Activated T-cell treated with anti-CD3 and anti-CD28 coated beads, Interleukin-2, amount 50 U/mL, for 24 hours (primary cell): ENCODE results near the gene SF1.
A peak's percentile ranks its signal among the peaks of the same experiment; 100 is the strongest.

ENCODE experiments used
- DNase-seq: peaks from one replicate; pipeline ENCODE4 v3.0.0-alpha.2; 2020
- H3K27ac Mint-ChIP-seq: 2 replicates; pipeline ENCODE4 v1.8.0; 2020; ENCODE audit warnings: mild to moderate bottlenecking, mixed read lengths
- H3K27me3 Mint-ChIP-seq: 2 replicates; pipeline ENCODE4 v1.8.0; 2020; ENCODE audit warnings: mixed read lengths
- H3K36me3 Mint-ChIP-seq: 2 replicates; pipeline ENCODE4 v1.8.0; 2020; ENCODE audit warnings: low read depth, mixed read lengths
- H3K4me1 Mint-ChIP-seq: 2 replicates; pipeline ENCODE4 v1.8.0; 2020; ENCODE audit warnings: low read depth, mixed read lengths
- H3K4me3 Mint-ChIP-seq: 2 replicates; pipeline ENCODE4 v1.8.0; 2020; ENCODE audit warnings: mild to moderate bottlenecking, moderate library complexity, mixed read lengths
- H3K9me3 Mint-ChIP-seq: 2 replicates; pipeline ENCODE4 v1.8.0; 2020; ENCODE audit warnings: mixed read lengths

The SF1 gene

DNA sequence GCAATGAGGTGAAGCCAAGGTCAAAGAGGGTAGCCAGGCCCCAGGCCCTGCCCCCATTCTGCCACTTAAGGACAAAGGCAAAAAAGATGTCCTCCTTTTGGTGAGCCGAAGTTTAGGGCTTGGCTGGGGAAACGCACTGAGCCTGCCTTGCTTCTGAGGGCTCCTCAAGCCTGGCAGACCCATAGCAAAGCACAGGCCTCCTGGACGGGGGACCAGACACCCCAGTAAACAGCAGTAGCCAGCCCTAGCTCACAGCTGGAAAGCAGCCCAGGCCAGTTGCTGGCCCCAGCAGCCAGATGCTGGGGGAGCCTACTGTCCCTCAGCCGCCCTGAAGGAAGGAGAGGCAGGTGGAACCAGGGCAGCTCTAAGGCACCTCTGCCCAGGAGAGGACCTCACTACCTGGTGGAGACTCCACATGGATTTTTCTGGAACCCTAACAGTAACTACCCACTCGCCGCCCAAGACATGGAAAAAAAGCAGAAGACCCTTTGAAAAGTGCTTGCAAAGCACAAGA is 14.8 kb downstream of the SF1 start:
- Mint-ChIP-seq H3K27ac (peak overlapping the region; percentile 90), H3K4me3 (peak overlapping the region; percentile 58), H3K27me3 (no peaks in the 10 kb centered on the region), H3K4me1 (peaks cover 84% of the 10 kb centered on the region), H3K9me3 (no peaks in the 10 kb centered on the region), H3K36me3 (peaks cover 78% of the 10 kb centered on the region)
- DNase-seq: peak; percentile 55

- no peak for DNase-seq
- peak overlapping the region; percentile 90 for H3K27ac Mint-ChIP-seq
- H3K4me3 Mint-ChIP-seq: no peak overlapping the region
- H3K36me3 Mint-ChIP-seq: peaks cover 71% of the 10 kb centered on the region
- no peaks in the 10 kb centered on the region for H3K9me3 Mint-ChIP-seq
- H3K27me3 Mint-ChIP-seq: no peaks in the 10 kb centered on the region
- peaks cover 77% of the 10 kb centered on the region for H3K4me1 Mint-ChIP-seq
Observed at GRCh38 chr11:64762674-64763525, 15.4 kb downstream of the SF1 start.

DNA sequence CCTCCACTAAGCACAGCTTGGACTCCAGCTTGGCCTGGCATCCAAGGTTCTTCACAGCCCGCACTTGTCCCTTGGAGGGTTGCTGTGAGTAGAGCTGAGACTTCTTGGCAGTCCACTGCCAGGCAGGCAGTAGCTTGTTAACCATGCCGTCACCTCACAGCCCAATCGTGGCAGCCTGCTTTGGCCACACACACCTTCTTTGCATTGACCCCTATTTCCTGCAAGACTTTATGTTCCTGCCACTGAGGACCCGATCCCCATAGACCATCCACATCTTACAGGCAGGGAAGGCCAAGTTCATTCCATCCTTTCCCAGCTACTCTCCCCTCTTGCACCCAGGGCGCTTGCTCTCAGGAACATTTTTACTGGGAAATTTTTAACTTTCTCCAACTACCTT is 16.1 kb downstream of the SF1 start:
- Mint-ChIP-seq H3K27me3 (no peaks in the 10 kb centered on the region), H3K36me3 (peaks cover 67% of the 10 kb centered on the region), H3K4me1 (peaks cover 71% of the 10 kb centered on the region), H3K27ac (peak overlapping the region; percentile 90), H3K9me3 (no peaks in the 10 kb centered on the region), H3K4me3 (no peak overlapping the region)
- DNase-seq: peak; percentile 48

DNA sequence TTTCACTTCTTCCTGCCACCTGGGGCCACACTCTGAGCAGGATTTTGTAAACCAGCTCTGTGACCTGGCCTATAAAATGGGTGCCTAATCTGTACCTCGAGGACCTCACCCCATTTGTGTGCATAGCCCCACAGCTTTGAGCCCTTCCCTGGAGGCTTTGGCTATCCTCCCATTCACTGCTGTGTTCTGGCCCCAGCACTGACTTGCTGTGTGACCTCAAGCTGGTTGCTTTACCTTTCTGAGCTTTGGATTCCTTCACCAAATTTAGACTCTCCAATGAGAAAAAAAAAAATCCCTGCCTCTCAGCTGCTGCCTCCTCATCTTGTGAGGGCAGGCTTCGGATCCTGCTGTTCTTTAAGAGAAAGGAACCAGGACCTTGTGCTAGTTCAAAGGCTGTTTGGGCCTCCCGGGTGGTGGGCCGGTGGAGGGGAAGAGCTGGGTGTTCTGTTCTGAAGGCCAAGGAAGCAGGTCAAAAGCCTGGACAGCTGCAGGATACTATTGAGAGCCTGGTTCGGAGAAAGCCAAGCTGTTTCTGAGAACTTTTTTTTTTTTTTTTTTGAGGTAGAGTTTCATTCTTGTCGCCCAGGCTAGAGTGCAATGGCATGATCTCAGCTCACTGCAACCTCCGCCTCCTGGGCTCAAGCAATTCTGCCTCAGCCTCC is 17.5 kb downstream of the SF1 start:
- no peaks in the 10 kb centered on the region for H3K9me3 Mint-ChIP-seq
- no peak overlapping the region for H3K4me3 Mint-ChIP-seq
- H3K4me1 Mint-ChIP-seq: peaks cover 60% of the 10 kb centered on the region
- DNase-seq: no peak
- H3K27me3 Mint-ChIP-seq: no peaks in the 10 kb centered on the region
- peaks cover 58% of the 10 kb centered on the region for H3K36me3 Mint-ChIP-seq
- peak overlapping the region; percentile 90 for H3K27ac Mint-ChIP-seq

GRCh38 chr11:64759722-64760719 is 18.3 kb downstream of the SF1 start, which contains the start of gene PYGM:
TSS of gene PYGM (minus strand) at chr11:64759974. CDS start at chr11:64759898, 76 bp downstream.
- Mint-ChIP-seq H3K9me3 (no peaks in the 10 kb centered on the region), H3K4me3 (peak within 1 kb of the TSS; percentile 13), H3K4me1 (peaks cover 53% of the 10 kb centered on the region), H3K36me3 (peaks cover 50% of the 10 kb centered on the region), H3K27ac (peak within 1 kb of the TSS; percentile 90), H3K27me3 (no peaks in the 10 kb centered on the region)
- DNase-seq: no peak

GRCh38 chr11:64759131-64759721 is 19.1 kb downstream of the SF1 start:
- no peaks in the 10 kb centered on the region for H3K27me3 Mint-ChIP-seq
- no peaks in the 10 kb centered on the region for H3K9me3 Mint-ChIP-seq
- peak overlapping the region; percentile 90 for H3K27ac Mint-ChIP-seq
- H3K36me3 Mint-ChIP-seq: peaks cover 42% of the 10 kb centered on the region
- H3K4me3 Mint-ChIP-seq: no peak overlapping the region
- H3K4me1 Mint-ChIP-seq: peaks cover 45% of the 10 kb centered on the region
- no peak for DNase-seq

- H3K27ac Mint-ChIP-seq: no peak overlapping the region
- peaks cover 38% of the 10 kb centered on the region for H3K4me1 Mint-ChIP-seq
- peaks cover 39% of the 10 kb centered on the region for H3K36me3 Mint-ChIP-seq
- H3K27me3 Mint-ChIP-seq: no peaks in the 10 kb centered on the region
- H3K9me3 Mint-ChIP-seq: no peaks in the 10 kb centered on the region
- DNase-seq: no peak
- H3K4me3 Mint-ChIP-seq: no peak overlapping the region
Observed at GRCh38 chr11:64758330-64759079, 19.8 kb downstream of the SF1 start.

GRCh38 chr11:64757549-64758329 is 20.6 kb downstream of the SF1 start:
- Mint-ChIP-seq H3K9me3 (no peaks in the 10 kb centered on the region), H3K4me3 (no peak overlapping the region), H3K27ac (peak overlapping the region; percentile 63), H3K27me3 (no peaks in the 10 kb centered on the region), H3K4me1 (peaks cover 32% of the 10 kb centered on the region), H3K36me3 (peaks cover 39% of the 10 kb centered on the region)
- no peak for DNase-seq

- H3K4me1 Mint-ChIP-seq: peaks cover 21% of the 10 kb centered on the region
Observed at GRCh38 chr11:64755681-64756361, 22.5 kb downstream of the SF1 start.

DNA sequence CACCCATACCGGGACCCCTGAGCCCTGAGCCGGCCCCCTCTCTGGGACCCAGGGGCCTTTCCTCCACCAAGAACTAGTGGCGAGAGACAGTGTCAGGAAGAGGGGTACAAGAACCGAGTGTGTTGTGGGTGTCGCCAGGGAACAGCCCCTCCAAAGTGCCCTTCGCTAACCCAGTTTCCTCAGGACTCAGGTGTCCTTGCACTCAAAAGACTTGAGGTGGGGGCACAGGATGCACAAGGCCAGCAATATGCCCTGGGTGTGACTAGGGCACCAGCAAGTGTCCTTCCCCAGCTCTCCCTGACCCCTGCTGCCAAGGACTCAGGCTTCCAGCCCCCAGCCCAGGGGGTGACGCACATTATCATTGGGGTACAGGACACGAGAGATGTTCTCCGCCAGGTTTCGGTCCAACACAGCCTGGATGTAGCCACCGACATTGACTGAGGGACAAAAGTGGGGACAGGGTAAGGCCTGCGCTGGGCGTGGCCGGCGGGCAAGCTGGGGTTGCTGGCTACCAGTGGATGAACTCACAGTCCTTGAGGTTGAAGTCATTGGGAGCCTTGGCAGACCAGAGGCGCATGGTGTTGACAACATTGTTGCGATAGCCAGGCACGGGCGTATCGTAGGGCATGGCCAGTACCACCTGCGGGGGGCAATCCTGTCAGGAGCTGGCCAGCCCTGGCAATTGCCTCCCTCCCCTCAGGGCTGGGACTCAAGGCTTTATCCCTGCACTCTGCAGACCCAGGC is 23.3 kb downstream of the SF1 start:
- Mint-ChIP-seq H3K4me3 (no peak overlapping the region), H3K27ac (no peak overlapping the region), H3K27me3 (no peaks in the 10 kb centered on the region), H3K9me3 (no peaks in the 10 kb centered on the region), H3K36me3 (peaks cover 41% of the 10 kb centered on the region), H3K4me1 (peaks cover 22% of the 10 kb centered on the region)
- DNase-seq: no peak

More at GRCh38 chr11:64755681-64756361, 22.5 kb downstream of the SF1 start:
- DNase-seq: no peak
- Mint-ChIP-seq H3K4me3 (no peak overlapping the region), H3K9me3 (no peaks in the 10 kb centered on the region), H3K27me3 (no peaks in the 10 kb centered on the region), H3K27ac (peak overlapping the region; percentile 22), H3K36me3 (peaks cover 38% of the 10 kb centered on the region)

DNA sequence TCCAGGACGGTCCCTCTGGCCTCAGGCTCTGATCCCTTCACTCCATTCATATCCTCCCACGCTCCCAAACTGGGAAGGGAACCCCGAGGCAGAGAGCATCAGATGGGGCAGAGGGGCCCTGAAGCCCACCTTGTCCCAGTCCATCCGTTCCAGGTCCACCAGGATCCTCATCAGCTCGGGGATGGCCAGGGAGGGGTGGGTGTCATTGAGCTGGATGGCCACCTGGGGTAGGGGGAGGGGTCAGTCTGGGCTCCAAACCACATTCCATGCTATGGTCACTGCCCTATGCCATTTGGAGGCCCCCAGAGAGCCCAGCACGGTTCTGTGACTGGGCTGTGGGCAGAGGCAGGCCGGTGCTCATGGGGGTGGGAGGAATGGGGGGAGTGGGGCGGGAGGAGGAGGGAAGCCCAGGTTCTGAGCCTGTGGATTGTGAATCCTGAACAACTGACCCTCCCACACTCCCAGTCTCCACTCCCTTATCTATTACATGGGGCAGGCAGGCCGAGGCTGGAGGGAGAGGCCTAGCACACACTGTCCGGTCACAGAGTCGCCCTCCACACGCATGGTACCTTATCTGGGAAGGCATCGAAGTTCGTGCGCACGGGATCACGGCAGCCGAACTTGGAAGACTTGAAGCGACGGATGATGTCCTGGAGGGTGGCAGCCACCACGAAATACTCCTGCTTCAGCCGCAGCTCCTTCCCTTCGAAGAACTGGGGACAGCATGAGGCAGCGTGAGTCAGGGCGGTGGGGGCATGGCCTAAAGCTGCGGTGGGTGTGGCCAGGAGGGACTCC is 24.0 kb downstream of the SF1 start:
- no peak for DNase-seq
- peak overlapping the region; percentile 47 for H3K27ac Mint-ChIP-seq
- no peaks in the 10 kb centered on the region for H3K9me3 Mint-ChIP-seq
- H3K4me1 Mint-ChIP-seq: peaks cover 15% of the 10 kb centered on the region
- peaks cover 39% of the 10 kb centered on the region for H3K36me3 Mint-ChIP-seq
- H3K27me3 Mint-ChIP-seq: no peaks in the 10 kb centered on the region
- H3K4me3 Mint-ChIP-seq: no peak overlapping the region
